DMS114 treated with DMSO at 0.1 percent for 48 hours (cell line): Measurements from ENCODE around the gene KCNJ1.

ENCODE experiments used
- DNase-seq: peaks from one replicate; lab custom pipeline; 2025; ENCODE audit not compliant: unreplicated experiment; lab: John Stamatoyannopoulos, UW

The KCNJ1 gene

DNA sequence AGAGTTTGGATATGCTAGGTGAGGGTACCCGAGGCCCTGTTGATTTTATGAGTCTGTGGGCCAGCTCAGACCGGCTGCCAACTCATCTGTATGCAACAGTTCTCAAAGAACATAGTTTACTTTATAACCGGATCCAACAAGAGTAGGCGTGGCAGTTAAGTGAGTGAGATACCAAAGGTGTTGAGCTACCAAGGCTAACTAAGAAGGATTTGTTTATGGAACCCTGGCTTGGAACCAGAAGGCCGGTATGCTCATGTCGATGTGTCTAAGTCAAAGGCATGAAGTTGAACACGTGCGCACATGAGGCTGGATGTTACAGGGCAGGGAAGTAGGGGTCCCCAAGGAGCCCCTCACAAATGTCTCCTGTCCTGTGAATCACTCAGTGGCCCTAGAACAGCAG is at the start of gene KCNJ1:
Gene KCNJ1, minus strand, starts transcription at position 20 of the 400 bp plus-strand sequence. CDS start 27,053 bp downstream, outside the sequence.
- no peak for DNase-seq

DNA sequence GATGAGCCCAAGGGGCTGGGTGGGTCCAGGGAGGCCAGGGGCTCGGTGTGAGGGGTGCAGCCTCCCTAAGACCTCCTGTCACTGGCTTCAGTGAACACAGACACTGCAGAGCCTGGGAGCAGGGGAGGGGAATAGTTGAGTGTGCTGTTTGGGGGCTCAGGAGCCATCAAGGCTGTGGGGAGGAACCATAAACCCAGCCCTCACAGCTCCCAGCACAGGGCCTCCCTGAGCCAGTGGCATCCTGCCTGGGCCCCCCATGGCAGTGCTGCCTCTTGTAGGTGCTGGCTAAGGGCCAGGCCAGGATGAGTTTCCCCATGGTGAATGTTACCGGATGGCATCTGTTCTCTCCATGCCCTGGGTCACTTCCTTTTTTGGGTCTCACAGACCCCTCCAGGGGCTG is 49.6 kb upstream of the KCNJ1 start:
- DNase-seq: no peak

DNA sequence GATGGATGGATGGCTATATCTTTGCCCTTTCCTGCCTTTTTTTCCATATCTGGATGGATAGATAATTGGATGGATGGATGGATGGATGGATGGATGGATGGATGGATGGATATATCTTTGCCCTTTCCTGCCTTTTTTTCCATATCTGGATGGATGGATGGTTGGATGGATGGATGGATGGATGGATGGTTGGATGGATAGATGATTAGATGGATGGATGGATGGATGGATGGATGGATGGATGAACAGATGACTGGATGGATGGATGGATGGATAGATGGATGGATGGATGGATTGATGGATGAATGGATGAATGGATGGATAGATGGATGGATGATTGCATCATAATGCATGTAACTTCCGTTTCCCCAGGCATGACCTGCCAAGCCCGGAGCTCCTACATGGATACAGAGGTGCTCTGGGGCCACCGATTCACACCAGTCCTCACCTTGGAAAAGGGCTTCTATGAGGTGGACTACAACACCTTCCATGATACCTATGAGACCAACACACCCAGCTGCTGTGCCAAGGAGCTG is 49.0 kb upstream of the KCNJ1 start:
- DNase-seq: no peak

DNA sequence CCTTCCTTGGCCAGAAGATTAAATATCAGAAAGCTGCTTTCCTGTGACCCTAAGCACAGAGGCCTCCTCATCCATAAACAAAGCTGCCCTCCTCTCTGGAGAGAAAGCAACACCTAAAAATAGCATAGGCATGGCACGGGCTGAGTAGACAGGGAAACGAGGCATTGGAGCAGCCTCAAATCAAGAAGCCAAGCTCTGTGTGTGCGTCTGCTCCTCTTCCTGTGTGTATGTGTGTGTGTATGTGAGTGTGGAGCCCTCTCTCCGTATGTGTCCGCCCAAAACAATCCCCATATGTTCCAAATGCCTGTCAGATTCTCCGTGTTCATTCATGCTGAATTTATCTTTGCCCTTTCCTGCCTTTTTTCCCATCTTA is 48.0 kb upstream of the KCNJ1 start:
- DNase-seq: no peak

GRCh38 chr11:128914216-128915148 is 47.4 kb upstream of the KCNJ1 start:
- DNase-seq: no peak

DNA sequence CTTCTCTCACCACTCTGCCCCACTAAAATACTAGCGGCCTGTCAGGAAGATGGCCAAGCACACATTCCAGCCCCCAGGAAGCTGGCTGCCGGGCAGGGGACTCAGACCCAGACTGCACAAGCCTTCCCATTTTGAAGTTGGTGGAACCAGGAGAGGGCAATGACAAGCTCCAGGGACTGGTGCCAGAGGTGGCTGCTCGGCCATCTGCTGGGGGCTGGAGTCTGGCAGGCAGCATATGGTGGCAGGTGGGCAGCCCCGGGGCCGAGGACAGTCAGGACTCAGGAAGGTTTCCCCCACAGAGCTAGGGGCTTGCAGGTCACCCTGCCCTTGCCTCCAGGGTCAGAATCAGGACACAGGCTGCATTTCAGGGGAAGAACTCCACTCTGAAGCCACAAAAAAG is 46.7 kb upstream of the KCNJ1 start:
- no peak for DNase-seq

DNA sequence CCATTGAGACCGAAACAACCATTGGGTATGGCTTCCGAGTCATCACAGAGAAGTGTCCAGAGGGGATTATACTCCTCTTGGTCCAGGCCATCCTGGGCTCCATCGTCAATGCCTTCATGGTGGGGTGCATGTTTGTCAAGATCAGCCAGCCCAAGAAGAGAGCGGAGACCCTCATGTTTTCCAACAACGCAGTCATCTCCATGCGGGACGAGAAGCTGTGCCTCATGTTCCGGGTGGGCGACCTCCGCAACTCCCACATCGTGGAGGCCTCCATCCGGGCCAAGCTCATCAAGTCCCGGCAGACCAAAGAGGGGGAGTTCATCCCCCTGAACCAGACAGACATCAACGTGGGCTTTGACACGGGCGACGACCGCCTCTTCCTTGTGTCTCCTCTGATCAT is 44.6 kb upstream of the KCNJ1 start:
- DNase-seq: no peak

DNA sequence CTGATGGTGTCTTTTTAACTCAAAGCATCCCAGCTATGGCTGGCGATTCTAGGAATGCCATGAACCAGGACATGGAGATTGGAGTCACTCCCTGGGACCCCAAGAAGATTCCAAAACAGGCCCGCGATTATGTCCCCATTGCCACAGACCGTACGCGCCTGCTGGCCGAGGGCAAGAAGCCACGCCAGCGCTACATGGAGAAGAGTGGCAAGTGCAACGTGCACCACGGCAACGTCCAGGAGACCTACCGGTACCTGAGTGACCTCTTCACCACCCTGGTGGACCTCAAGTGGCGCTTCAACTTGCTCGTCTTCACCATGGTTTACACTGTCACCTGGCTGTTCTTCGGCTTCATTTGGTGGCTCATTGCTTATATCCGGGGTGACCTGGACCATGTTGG is 44.1 kb upstream of the KCNJ1 start:
- no peak for DNase-seq

GRCh38 chr11:128910576-128910975 is 43.5 kb upstream of the KCNJ1 start:
- no peak for DNase-seq

GRCh38 chr11:128909438-128910125 is 42.5 kb upstream of the KCNJ1 start:
- DNase-seq: no peak

DNA sequence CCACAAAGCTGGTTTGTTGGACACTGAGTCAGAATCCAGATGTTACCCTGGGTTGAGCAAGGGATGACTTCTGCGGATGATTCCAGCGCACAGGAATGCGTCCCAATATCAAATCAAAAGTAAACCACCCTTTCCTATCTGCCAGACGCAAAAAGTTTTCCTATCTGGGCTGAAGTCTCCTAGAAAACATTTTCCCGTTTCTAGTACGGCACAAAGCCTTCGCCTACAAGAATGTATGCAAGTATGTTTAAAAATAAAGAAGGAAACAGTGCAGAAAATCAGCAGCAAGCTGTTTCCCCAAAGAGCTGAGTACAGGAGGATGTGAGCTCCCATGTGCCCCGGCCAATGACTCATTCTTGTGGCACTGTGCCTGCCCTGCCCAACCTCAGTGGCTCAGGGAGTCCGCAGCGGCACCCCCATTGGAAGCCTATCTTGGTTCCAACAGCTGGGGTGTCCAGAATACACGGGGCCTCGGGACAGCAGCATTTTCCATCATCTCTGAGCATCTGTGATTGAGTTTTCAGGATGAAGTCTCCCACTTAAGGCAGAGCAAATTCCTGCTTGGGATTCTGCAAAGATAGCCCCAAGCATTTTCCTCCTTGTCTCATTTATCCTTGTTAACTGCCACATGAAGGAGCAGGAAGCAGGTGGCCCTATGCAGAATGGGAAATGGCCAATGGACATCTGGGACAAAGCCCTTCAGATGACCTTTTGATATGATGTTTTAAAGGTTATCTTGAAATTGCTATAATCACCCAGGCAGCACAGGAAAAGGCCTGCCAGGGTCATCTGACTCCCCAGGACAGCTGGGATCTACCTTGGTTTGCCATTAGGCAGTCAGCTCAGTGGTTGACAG is 41.5 kb upstream of the KCNJ1 start:
- no peak for DNase-seq

- DNase-seq: no peak
Observed at GRCh38 chr11:128907585-128907984, 40.5 kb upstream of the KCNJ1 start.

- no peak for DNase-seq
Observed at GRCh38 chr11:128906185-128907050, 39.3 kb upstream of the KCNJ1 start.

DNA sequence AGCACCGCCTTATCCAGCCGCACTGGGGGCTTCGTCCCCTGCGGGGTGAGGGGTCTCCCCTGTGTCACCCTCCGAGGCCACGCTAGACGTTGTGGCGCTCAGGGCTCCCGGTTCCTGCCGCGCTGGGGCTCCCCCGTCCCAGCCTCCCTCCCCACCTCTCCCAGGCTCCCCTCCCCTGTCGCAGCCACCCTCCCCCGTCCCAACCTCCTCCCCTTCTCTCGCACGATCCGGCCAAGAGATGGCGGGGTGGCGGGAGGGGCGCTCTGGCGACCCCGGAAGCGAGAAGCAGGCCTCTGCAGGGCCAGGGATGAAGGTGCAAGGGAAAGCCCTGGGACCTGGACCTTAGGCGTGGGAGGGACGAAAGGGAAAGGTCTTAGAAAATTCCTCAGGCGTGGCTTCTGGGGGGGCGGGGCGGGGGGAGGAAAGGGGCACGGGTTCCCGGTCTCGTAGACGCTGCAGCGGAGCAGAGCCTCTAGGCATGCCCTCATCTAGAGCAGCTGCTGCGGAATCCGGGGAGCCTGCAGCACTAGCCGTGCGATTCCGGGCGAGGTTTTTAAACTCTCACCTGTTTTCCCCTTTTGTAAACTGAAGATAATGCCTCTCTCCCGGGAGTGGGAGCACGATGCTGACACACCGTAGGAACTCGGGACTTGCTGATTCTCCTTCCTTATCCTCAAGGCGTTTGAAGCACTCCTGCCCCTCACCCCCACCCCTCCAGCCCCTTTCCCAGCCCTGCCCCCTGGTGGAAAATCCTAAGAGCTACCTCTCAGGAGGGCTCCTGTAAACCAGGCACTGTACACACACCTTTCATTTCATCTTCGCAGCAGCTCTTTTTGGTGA is 38.5 kb upstream of the KCNJ1 start:
- no peak for DNase-seq

GRCh38 chr11:128904656-128905344 is 37.7 kb upstream of the KCNJ1 start:
- DNase-seq: no peak

GRCh38 chr11:128904303-128904655 is 37.2 kb upstream of the KCNJ1 start:
- DNase-seq: no peak

- no peak for DNase-seq
Observed at GRCh38 chr11:128903248-128904061, 36.4 kb upstream of the KCNJ1 start.

DNA sequence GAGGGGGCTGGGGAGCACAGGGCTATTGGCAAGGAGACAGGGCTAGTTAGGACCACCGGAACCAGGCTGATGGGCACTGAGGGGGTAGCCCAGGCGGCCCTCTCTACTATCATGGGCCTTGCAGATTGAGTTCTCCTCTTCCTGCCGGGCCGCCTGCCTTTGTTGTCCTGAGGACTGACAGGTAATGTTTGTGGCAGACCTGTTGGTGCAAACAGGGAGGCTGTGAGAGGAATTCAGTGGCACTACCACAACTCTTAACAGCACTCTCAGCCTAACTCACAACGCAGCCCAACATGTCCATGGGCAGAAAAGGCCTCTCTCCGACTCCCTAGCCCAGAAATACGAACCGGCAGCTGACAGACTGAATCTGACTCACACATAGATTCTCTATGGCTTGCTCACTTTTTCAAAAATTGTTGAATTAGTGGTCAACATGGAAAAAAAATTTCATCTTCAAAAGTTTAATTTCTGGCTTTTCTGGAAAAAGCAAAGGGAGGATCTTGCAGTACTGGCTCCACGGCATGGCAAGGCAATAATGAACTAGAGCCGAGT is 35.5 kb upstream of the KCNJ1 start:
- no peak for DNase-seq
